Measurements from ENCODE around the gene YIPF7.

Gene YIPF7

GRCh38 chr4:44623676-44624075, 27.7 kb downstream of the YIPF7 start:
- peak in 2 of 58 donors; percentile 0 to 2 for DNase-seq

- DNase-seq = no peak
Measured at GRCh38 chr4:44616621-44617020, 34.8 kb downstream of the YIPF7 start.

- DNase-seq = no peak
Measured at GRCh38 chr4:44583393-44583792, 68.0 kb downstream of the YIPF7 start.

- DNase-seq = no peak
Measured at GRCh38 chr4:44580231-44580630, 71.2 kb downstream of the YIPF7 start.

- DNase-seq = no peak
Measured at GRCh38 chr4:44578954-44579353, 72.5 kb downstream of the YIPF7 start.
